GM18951 (cell line): Measurements from ENCODE around the gene ZNF827.

ENCODE experiments used
- POLR2A ChIP-seq: IDR thresholded peaks from 4 replicates; pipeline ENCODE4 v1.6.1; 2011; ENCODE audit warnings: mild to moderate bottlenecking; ENCODE audit not compliant: insufficient read length, insufficient read depth; ENCODE audit errors: extremely low read depth
- in situ Hi-C: fragments of 300-500 bp; cut with MboI; formaldehyde crosslinking; loops from one replicate; pipeline ENCODE4 v1.12.0; 2022; ENCODE audit warnings: low sequenced_read_pairs, mixed read lengths, inconsistent platforms; ENCODE audit not compliant: unreplicated experiment

ZNF827 gene

GRCh38 chr4:145937971-145938611 is 532 bp downstream of the ZNF827 start:
- in situ Hi-C loops: no loop called here
- no peak for TF ChIP-seq POLR2A

GRCh38 chr4:145936997-145937901 is 1.4 kb downstream of the ZNF827 start:
- TF ChIP-seq POLR2A: peak; percentile 54
- in situ Hi-C loops: no loop called here

GRCh38 chr4:145936142-145936996 is 2.3 kb downstream of the ZNF827 start:
- in situ Hi-C loops: no loop called here

GRCh38 chr4:145935253-145936141 is 3.1 kb downstream of the ZNF827 start:
- peak; percentile 49 for TF ChIP-seq POLR2A
- in situ Hi-C loops: no loop called here

More at GRCh38 chr4:145936142-145936996, 2.3 kb downstream of the ZNF827 start:
- no peak for TF ChIP-seq POLR2A

DNA sequence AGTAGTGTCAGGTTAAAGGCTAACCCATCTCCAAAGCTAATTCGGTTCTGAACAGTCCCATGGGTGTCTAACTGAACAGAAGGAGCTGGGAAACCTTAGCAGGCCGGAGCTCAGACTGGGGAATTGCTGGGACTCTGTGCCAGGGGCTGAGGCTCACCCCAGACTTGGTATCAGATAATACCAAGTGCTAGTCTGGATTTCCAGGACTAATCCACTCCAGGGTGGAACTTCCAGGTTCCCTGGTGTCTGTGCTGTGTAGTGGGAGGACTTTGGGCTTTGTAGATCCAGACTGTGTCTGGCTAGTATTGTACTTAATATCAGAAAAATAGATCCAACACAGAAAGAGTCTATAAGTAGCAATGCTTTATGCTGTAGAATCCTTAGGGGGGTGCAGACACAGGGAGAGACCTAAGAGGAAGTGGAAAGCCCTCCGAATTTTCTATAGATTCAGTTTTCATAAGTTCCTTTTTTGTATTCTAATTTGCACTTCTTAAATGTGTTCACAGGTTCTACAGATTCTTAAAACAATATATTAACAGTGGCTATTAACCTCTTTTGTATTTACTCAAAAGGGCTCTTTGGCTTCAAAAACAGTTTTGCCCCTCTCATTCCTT is 4.1 kb downstream of the ZNF827 start:
- in situ Hi-C loops: no loop called here
- TF ChIP-seq POLR2A: no peak

GRCh38 chr4:145933134-145933533 is 5.5 kb downstream of the ZNF827 start:
- TF ChIP-seq POLR2A: no peak
- in situ Hi-C loops: no loop called here

DNA sequence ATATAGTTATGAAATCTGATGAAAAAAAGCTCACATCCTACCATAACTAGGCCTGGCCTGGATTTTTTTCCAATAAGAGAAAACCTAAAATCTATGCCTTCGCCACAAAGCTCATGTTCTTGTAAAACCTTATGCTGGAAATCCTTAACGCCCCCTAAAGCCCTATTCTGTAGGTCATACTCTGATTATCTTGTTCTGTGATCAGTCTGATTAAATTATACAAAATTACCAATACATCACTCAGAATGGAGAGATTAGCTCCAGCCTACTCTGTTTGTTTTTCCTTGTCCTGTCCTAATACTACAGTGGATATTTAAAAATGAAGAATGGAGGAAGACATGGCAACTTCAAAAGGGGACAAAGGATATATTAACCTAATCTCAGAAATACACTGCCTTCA is 7.2 kb downstream of the ZNF827 start:
- in situ Hi-C loops: no loop called here
- no peak for TF ChIP-seq POLR2A

- TF ChIP-seq POLR2A: no peak
- in situ Hi-C loops: no loop called here
Observed at GRCh38 chr4:145930592-145930991, 8.0 kb downstream of the ZNF827 start.

GRCh38 chr4:145929415-145930178 is 9.0 kb downstream of the ZNF827 start:
- in situ Hi-C loops: no loop called here
- TF ChIP-seq POLR2A: no peak

DNA sequence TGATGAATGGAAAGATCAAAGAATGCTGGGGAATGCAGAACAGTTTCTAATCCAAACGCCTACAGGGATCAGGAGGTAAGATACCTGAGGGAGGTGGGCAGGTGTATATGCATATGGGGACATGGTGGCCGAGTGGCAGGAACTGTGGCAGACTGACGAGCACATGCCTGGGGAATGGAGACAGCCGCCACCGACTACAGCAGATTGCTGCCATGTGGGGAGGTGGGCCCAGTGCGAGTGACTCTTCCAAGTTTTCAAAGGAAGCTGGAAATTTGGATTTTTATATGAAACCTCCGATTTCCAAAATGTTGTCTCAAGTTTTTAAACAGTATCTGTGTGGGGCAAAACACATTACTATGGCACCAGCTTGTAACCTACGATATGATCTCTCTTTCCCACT is 9.9 kb downstream of the ZNF827 start:
- in situ Hi-C loops: no loop called here
- TF ChIP-seq POLR2A: no peak

DNA sequence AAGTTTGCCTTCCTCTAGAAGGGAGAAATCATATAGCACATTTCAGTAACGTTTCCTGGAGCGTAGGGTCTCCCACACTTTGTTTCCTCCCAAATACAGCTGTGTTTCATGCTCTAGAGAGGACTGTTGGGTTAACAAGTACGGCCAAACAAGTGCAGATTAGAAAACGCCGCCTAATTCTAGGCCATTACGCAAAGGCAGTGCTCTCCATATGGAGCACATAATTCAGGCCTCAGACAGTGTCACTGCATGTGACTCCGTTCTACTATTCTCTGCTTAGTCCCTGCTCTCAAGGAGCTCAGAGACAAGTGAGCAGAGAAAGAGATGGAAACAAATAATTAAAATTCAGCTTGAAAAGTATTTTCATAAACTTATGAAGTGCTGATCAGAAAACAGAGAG is 11.6 kb downstream of the ZNF827 start:
- in situ Hi-C loops: no loop called here
- TF ChIP-seq POLR2A: no peak

DNA sequence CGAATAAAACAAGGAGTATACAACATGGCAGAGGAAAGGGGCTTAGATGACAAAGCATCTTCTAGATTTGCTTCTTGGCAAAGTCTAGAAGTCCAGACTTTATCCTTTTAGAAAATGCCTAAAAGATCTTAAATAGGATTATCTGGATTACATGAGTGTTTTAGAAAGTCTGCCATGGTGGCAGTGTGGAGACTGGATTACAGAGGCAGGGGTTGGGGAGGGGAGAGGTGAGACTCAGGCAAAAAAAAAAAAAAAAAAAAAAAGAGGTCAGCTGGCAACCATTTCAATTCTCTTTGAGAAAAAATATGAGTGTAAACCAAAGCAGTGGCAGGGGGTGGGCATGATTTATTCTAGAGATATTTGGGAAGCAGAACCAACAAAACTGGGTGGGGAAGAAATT is 17.4 kb downstream of the ZNF827 start:
- TF ChIP-seq POLR2A: no peak
- in situ Hi-C loops: no loop called here

GRCh38 chr4:145920205-145920604 is 18.4 kb downstream of the ZNF827 start:
- TF ChIP-seq POLR2A: no peak
- in situ Hi-C loops: no loop called here
